VCaP (cell line): ENCODE measurements around the gene ULK3.
A peak's percentile ranks its signal among the peaks of the same experiment; 100 is the strongest.
"Not testable (repeated sequence)": the region's sequence is repeated elsewhere in the genome, so short reads cannot be mapped to it uniquely, and the experiment has no call there.

Experiments used
- H3K27ac ChIP-seq: fragments of 450-650 bp; 2 replicates; pipeline ENCODE4 v1.5.1; 2017
- CTCF ChIP-seq: fragments of 450-650 bp; conservative IDR thresholded peaks from 2 replicates; pipeline ENCODE4 v1.5.1; 2017; ENCODE audit warnings: mild to moderate bottlenecking, moderate library complexity

Gene ULK3

GRCh38 chr15:74888716-74889115 lies 45.8 kb upstream of the ULK3 start:
- no peak overlapping the region for H3K27ac ChIP-seq
- TF ChIP-seq CTCF = no peak

- not testable (repeated sequence) for H3K27ac ChIP-seq
Measured at GRCh38 chr15:74887537-74888193, 44.7 kb upstream of the ULK3 start.

GRCh38 chr15:74885461-74885860 lies 42.5 kb upstream of the ULK3 start:
- no peak for TF ChIP-seq CTCF
- no peak overlapping the region for H3K27ac ChIP-seq

GRCh38 chr15:74884428-74885223 lies 41.7 kb upstream of the ULK3 start:
- TF ChIP-seq CTCF = no peak
- no peak overlapping the region for H3K27ac ChIP-seq

GRCh38 chr15:74882528-74882927 lies 39.6 kb upstream of the ULK3 start:
- TF ChIP-seq CTCF = no peak
- H3K27ac ChIP-seq = no peak overlapping the region

GRCh38 chr15:74878273-74878672 lies 35.3 kb upstream of the ULK3 start:
- H3K27ac ChIP-seq = no peak overlapping the region
- TF ChIP-seq CTCF = no peak

GRCh38 chr15:74873756-74874424 lies 30.9 kb upstream of the ULK3 start:
- H3K27ac ChIP-seq = peak overlapping the region; percentile 82
- TF ChIP-seq CTCF = no peak
